HG03135 (cell line): ENCODE data around the gene KHK.

Experiments used
- ATAC-seq: cut with Tn5 transposase; IDR thresholded peaks from one replicate; pipeline ENCODE4 v1.9.1; 2021; ENCODE audit warnings: mild to moderate bottlenecking, moderate library complexity; ENCODE audit not compliant: unreplicated experiment

The KHK gene

GRCh38 chr2:27086724-27087593, at the start of gene KHK:
TSS of gene KHK (plus strand) at chr2:27086772. CDS start at chr2:27087260, 488 bp downstream.
- peak; percentile 12 for ATAC-seq

GRCh38 chr2:27038012-27038411, 48.6 kb upstream of the KHK start:
- no peak for ATAC-seq

- ATAC-seq = no peak
Measured at GRCh38 chr2:27038631-27039339, 47.8 kb upstream of the KHK start.

- no peak for ATAC-seq
Measured at GRCh38 chr2:27039426-27039825, 47.1 kb upstream of the KHK start.

- ATAC-seq = no peak
Measured at GRCh38 chr2:27039871-27040270, 46.7 kb upstream of the KHK start.

- no peak for ATAC-seq
Measured at GRCh38 chr2:27040282-27040681, 46.3 kb upstream of the KHK start.

- ATAC-seq = peak; percentile 24
Measured at GRCh38 chr2:27041752-27042151, 44.8 kb upstream of the KHK start.

GRCh38 chr2:27042159-27042661, 44.4 kb upstream of the KHK start:
- ATAC-seq = peak; percentile 56

GRCh38 chr2:27042985-27043634, 43.5 kb upstream of the KHK start:
- ATAC-seq = no peak

GRCh38 chr2:27049422-27050280, 36.9 kb upstream of the KHK start:
- peak; percentile 23 for ATAC-seq

GRCh38 chr2:27050281-27050995, 36.1 kb upstream of the KHK start:
- ATAC-seq = peak; percentile 57

GRCh38 chr2:27050996-27051901, 35.3 kb upstream of the KHK start, which contains the start of gene AGBL5:
TSS of gene AGBL5 (plus strand) at chr2:27051668. CDS start at chr2:27052959, 1,291 bp downstream.
- peak; percentile 65 for ATAC-seq

- peak; percentile 2 for ATAC-seq
Measured at GRCh38 chr2:27051902-27052645, 34.5 kb upstream of the KHK start.

- no peak for ATAC-seq
Measured at GRCh38 chr2:27053321-27053720, 33.3 kb upstream of the KHK start.

- ATAC-seq = no peak
Measured at GRCh38 chr2:27053776-27054175, 32.8 kb upstream of the KHK start.

GRCh38 chr2:27054721-27055120, 31.9 kb upstream of the KHK start:
- ATAC-seq = no peak

GRCh38 chr2:27057184-27057583, 29.4 kb upstream of the KHK start:
- ATAC-seq = no peak

- no peak for ATAC-seq
Measured at GRCh38 chr2:27058210-27058609, 28.4 kb upstream of the KHK start.
